B cell (primary cell): ENCODE data around the gene CCDC57.

Experiments
- EZH2 ChIP-seq: IDR thresholded peaks from 2 replicates; pipeline ENCODE4 v1.6.1; 2012; ENCODE audit warnings: borderline replicate concordance, low read depth, mild to moderate bottlenecking, moderate library complexity, low read length; ENCODE audit not compliant: insufficient read depth, poor library complexity, severe bottlenecking
- TF ChIP-seq, protein P1 (sequence below): fragments of 200-600 bp; IDR thresholded peaks from one replicate; pipeline ENCODE4 v1.8.0; 2022; ENCODE audit warnings: antibody characterized with exemption, mild to moderate bottlenecking

- TF ChIP-seq, protein P1, sequence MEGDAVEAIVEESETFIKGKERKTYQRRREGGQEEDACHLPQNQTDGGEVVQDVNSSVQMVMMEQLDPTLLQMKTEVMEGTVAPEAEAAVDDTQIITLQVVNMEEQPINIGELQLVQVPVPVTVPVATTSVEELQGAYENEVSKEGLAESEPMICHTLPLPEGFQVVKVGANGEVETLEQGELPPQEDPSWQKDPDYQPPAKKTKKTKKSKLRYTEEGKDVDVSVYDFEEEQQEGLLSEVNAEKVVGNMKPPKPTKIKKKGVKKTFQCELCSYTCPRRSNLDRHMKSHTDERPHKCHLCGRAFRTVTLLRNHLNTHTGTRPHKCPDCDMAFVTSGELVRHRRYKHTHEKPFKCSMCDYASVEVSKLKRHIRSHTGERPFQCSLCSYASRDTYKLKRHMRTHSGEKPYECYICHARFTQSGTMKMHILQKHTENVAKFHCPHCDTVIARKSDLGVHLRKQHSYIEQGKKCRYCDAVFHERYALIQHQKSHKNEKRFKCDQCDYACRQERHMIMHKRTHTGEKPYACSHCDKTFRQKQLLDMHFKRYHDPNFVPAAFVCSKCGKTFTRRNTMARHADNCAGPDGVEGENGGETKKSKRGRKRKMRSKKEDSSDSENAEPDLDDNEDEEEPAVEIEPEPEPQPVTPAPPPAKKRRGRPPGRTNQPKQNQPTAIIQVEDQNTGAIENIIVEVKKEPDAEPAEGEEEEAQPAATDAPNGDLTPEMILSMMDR, result no peak
- TF ChIP-seq EZH2, result no peak
Observed at GRCh38 chr17:82214012-82214628, 1.5 kb upstream of the CCDC57 start.
